Prostate gland (tissue), 2 donors: ENCODE results near the gene SCN5A. TPM values are rescaled to one million over a fixed set of nuclear protein-coding genes. Genes with fewer than 3 reads are reported as not detected.

Experiments
- DNase-seq: peaks from one replicate; pipeline ENCODE4 v3.0.0-alpha.2; 2019; ENCODE audit warnings: low spot score
- H3K27ac ChIP-seq, 2 donors: fragments of 200-600 bp; sonication (generic); 2 replicates each; pipeline ENCODE4 v1.5.1; 2017 to 2019
- H3K27me3 ChIP-seq: fragments of 200-600 bp; sonication (generic); replicated peaks from 2 replicates; pipeline ENCODE4 v1.5.1; 2019; ENCODE audit not compliant: insufficient read depth
- H3K36me3 ChIP-seq, 2 donors: fragments of 200-600 bp; sonication (generic); 1 replicate in 1 of 2; 2 replicates in 1 of 2; pipeline versions ENCODE4 v1.5.1 to v1.8.1; 2017 to 2019
- H3K4me1 ChIP-seq: fragments of 200-600 bp; sonication (generic); replicated peaks from 2 replicates; pipeline ENCODE4 v1.5.1; 2019
- H3K4me3 ChIP-seq, 2 donors: fragments of 200-600 bp; sonication (generic); 2 replicates each; pipeline ENCODE4 v1.5.1; 2017 to 2019
- H3K9me3 ChIP-seq: fragments of 200-600 bp; sonication (generic); 2 replicates; pipeline ENCODE4 v1.5.1; 2017
- CTCF ChIP-seq, 4 experiments: fragments of 200-600 bp in 2 of 4; fragments of 450-650 bp in 2 of 4; sonication (generic) in 2 of 4; IDR thresholded peaks; 1 replicate in 3 of 4; 2 replicates in 1 of 4; pipeline ENCODE4 v1.5.1; 2016 to 2019; ENCODE audit warnings: antibody characterized with exemption in 4 of 4, mild to moderate bottlenecking in 2 of 4, moderate library complexity in 2 of 4
- POLR2A ChIP-seq: fragments of 450-650 bp; IDR thresholded peaks from one replicate; pipeline ENCODE4 v1.6.1; 2016; ENCODE audit warnings: antibody characterized with exemption, mild to moderate bottlenecking
- POLR2AphosphoS5 ChIP-seq: sonication (generic); formaldehyde crosslinking; IDR thresholded peaks from one replicate; pipeline ENCODE4 v1.6.1; 2017; ENCODE audit warnings: antibody characterized with exemption
- WGBS: methylation state at CpG from one replicate; pipeline ENCODE4 v1.1.5; 2018; 5-methylcytosine and 5-hydroxymethylcytosine counted together
- intact Hi-C: fragments of 100-400 bp; cut with DNase I; formaldehyde crosslinking; loops from one replicate; pipeline ENCODE4 v1.14.2; 2022
- total RNA-seq, 2 donors: library from RNA; depleted of rRNA; stranded (reverse); fragments of >200 nt; gene quantifications; one replicate each; pipeline ENCODE4 v1.1.0, GENCODE V29; 2016

Gene SCN5A
- total RNA-seq, 2 donors from 2014 or later = 0.23 to 1.5 TPM

GRCh38 chr3:38548154-38548931, 101.1 kb downstream of the SCN5A start:
- Histone ChIP-seq H3K27me3 (no peaks in the 10 kb centered on the region), H3K27ac (no peak overlapping the region), H3K4me3 (no peak overlapping the region), H3K36me3 (no peaks in the 10 kb centered on the region), H3K4me1 (no peaks in the 10 kb centered on the region), H3K9me3 (no peaks in the 10 kb centered on the region)
- intact Hi-C loops = no loop called here
- no peak for DNase-seq
- no peak for TF ChIP-seq CTCF (IDR thresholded peaks at IDR 0.05)
- WGBS = 64% methylated on average over 17 of the region's 17 CpGs

- intact Hi-C loops = no loop called here
- no peak for TF ChIP-seq POLR2A
- TF ChIP-seq CTCF (IDR thresholded peaks at IDR 0.05) = no peak
- no peaks in the 10 kb centered on the region for H3K36me3 ChIP-seq
- WGBS = 94% methylated on average over 4 of the region's 4 CpGs
- H3K27me3 ChIP-seq = no peaks in the 10 kb centered on the region
- H3K27ac ChIP-seq = no peak overlapping the region
- H3K9me3 ChIP-seq = no peaks in the 10 kb centered on the region
- DNase-seq = no peak
- no peak overlapping the region for H3K4me3 ChIP-seq
- H3K4me1 ChIP-seq = no peaks in the 10 kb centered on the region
Measured at GRCh38 chr3:38545983-38546382, 103.5 kb downstream of the SCN5A start.

GRCh38 chr3:38545550-38545949, 103.9 kb downstream of the SCN5A start:
- H3K4me3 ChIP-seq = no peak overlapping the region
- DNase-seq = no peak

GRCh38 chr3:38544926-38545325, 104.6 kb downstream of the SCN5A start:
- WGBS = 98% methylated on average over 3 of the region's 3 CpGs
- TF ChIP-seq POLR2AphosphoS5 (no peak), POLR2A (no peak), CTCF (IDR thresholded peaks at IDR 0.05) (no peak)
- DNase-seq = no peak

More at GRCh38 chr3:38545550-38545949, 103.9 kb downstream of the SCN5A start:
- Histone ChIP-seq H3K4me1 (no peaks in the 10 kb centered on the region), H3K36me3 (no peaks in the 10 kb centered on the region), H3K27me3 (no peaks in the 10 kb centered on the region), H3K9me3 (no peaks in the 10 kb centered on the region), H3K27ac (no peak overlapping the region)
- 48% methylated on average over 1 of the region's 1 CpG for WGBS
- intact Hi-C loops = no loop called here
- TF ChIP-seq CTCF (IDR thresholded peaks at IDR 0.05) (no peak), POLR2AphosphoS5 (no peak), POLR2A (no peak)

GRCh38 chr3:38543586-38543985, 105.9 kb downstream of the SCN5A start:
- H3K9me3 ChIP-seq = no peaks in the 10 kb centered on the region
- H3K36me3 ChIP-seq = no peaks in the 10 kb centered on the region
- intact Hi-C loops = no loop called here
- TF ChIP-seq CTCF (IDR thresholded peaks at IDR 0.05) (no peak), POLR2AphosphoS5 (no peak), POLR2A (no peak)
- DNase-seq = no peak
- no peak overlapping the region for H3K27ac ChIP-seq
- no peaks in the 10 kb centered on the region for H3K4me1 ChIP-seq
- 72% methylated on average over 7 of the region's 7 CpGs for WGBS
- no peak overlapping the region for H3K4me3 ChIP-seq
- H3K27me3 ChIP-seq = no peaks in the 10 kb centered on the region

More at GRCh38 chr3:38544926-38545325, 104.6 kb downstream of the SCN5A start:
- Histone ChIP-seq H3K27ac (no peak overlapping the region), H3K36me3 (no peaks in the 10 kb centered on the region), H3K4me1 (no peaks in the 10 kb centered on the region), H3K9me3 (no peaks in the 10 kb centered on the region), H3K4me3 (no peak overlapping the region), H3K27me3 (no peaks in the 10 kb centered on the region)
- intact Hi-C loops = no loop called here
